MG63 (cell line): ENCODE measurements around the gene ST8SIA6. TPM values are rescaled to one million over a fixed set of nuclear protein-coding genes. Genes with fewer than 3 reads are reported as not detected.
A peak's percentile ranks its signal among the peaks of the same experiment; 100 is the strongest.

ENCODE experiments used
- DNase-seq: peaks from one replicate; pipeline ENCODE4 v3.0.0-alpha.2; 2020
- H3K27me3 ChIP-seq: fragments of 250-450 bp; sonication (Bioruptor Pico); 2 replicates; pipeline ENCODE4 v1.5.1; 2020; ENCODE audit warnings: mild to moderate bottlenecking, moderate library complexity
- H3K36me3 ChIP-seq: fragments of 250-450 bp; sonication (Bioruptor Pico); 2 replicates; pipeline ENCODE4 v1.5.1; 2020; ENCODE audit warnings: mild to moderate bottlenecking, moderate library complexity
- H3K4me3 ChIP-seq: fragments of 250-450 bp; sonication (Bioruptor Pico); 2 replicates; pipeline ENCODE4 v1.5.1; 2020; ENCODE audit warnings: mild to moderate bottlenecking, moderate library complexity
- H3K9me3 ChIP-seq: fragments of 250-450 bp; sonication (Bioruptor Pico); 2 replicates; pipeline ENCODE4 v1.5.1; 2020; ENCODE audit warnings: mild to moderate bottlenecking, moderate library complexity
- total RNA-seq: library from RNA; depleted of rRNA; stranded (reverse); fragments of >200 nt; shearing (Covaris generic); gene quantifications from 2 replicates; pipeline ENCODE4 v1.2.3, GENCODE V29; 2014; ENCODE audit warnings: low replicate concordance; rRNA removed

The ST8SIA6 gene
- total RNA-seq, 1 experiment from 2014 or later, result not detected

DNA sequence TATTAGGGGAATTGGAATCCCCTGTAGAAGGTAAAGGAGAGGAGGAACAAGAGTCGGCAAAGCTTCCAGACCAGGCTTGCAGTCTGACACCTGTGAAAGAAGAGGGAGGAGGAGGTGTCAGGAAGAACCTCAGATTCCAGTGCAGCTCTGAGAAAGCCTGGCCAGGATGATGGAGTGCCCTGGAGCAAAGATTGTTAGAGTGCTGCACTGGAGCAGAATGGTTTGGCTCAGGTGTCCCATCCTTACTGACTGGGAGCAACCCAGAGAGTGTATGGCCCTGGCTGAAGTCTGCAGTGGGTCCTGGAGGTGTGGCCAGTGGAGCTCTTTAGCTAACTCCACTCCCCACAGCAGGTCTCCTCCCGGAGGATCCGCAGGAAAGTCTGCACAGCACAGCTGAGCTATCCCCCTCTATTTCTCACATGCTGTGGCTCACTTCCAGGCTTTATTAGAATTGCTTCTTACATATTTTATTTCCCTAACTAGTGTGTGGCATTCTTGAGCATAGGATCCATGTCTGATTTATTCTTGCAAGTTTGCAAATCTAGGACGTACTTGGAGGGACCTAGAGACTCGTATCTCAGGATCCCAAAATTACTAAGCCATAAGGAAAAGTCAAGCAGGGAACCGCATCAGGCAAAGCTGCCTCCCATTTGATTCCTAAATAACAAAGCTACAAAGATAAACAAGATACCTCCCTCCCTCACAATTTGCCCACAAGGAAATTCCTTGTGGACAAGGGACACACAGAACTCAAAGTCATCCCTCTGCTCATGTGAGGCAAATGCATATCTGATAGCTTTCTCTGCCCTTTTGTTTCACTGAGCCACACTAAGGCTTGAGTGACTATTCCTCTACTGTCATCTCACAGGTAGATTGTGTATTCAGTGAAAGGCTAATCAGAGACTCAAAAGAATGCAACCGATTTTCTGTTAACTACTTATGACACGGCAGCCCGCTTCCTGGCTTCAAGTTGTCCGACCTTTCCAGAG is 167.5 kb downstream of the ST8SIA6 start:
- DNase-seq, result no peak
- H3K27me3 ChIP-seq, result peaks cover 10% of the 10 kb centered on the region
- no peaks in the 10 kb centered on the region for H3K36me3 ChIP-seq
- H3K9me3 ChIP-seq, result peaks cover 2% of the 10 kb centered on the region; the same call in 1 of the 2 replicates
- no peak overlapping the region for H3K4me3 ChIP-seq

DNA sequence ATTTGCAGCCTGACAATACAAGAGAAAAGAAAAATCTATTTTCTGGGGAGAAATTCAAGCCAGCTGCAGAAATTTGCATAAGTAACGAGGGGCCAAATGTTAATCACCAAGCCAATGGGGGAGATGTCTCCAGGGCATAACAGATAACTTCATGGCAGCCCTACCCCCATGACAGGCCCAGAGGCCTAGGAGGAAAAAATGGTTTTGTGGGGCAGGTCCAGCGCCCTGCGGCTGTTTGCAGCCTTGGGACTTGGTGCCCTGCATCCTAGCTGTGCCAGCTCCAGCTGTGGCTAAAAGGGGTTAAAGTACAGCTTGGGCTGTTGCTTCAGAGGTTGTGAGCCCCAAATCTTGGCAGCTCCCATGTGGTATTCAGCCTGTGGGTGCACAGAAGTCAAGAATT is 172.1 kb downstream of the ST8SIA6 start:
- Histone ChIP-seq H3K9me3 (peaks cover 8% of the 10 kb centered on the region; the same call in 1 of the 2 replicates), H3K4me3 (no peak overlapping the region), H3K36me3 (no peaks in the 10 kb centered on the region), H3K27me3 (peaks cover 2% of the 10 kb centered on the region; the same call in 1 of the 2 replicates)
- DNase-seq, result no peak

DNA sequence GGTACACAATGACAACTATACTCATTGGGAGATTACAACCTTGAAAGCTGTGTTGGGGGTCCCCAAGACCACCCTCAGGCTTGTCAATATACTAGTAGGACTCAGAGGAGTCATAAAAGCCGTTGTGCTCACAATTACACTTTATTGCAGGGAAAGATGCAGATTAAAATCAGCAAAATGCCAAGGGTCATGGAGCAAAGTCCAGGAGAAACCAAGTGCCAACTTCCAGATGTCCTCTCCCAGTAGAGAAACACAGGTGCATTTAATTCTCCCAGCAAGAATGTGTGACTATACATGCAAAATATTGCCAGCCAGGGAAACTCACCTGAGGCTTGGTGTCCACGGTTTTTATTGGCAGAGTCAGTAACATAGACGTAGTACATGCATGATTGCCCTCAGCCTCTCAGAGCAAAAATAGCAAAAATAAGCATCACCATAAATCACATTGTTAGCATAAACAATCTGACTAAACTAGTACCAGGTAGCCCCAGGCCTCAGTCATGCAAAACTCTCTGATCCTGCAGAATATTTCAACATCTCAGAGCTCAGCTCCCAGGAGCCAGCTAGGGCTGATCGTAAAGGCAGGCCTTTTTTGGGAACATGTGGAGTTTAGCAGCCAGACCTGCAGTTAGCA is 175.7 kb downstream of the ST8SIA6 start:
- peaks cover 8% of the 10 kb centered on the region; the same call in 1 of the 2 replicates for H3K9me3 ChIP-seq
- H3K4me3 ChIP-seq, result no peak overlapping the region
- DNase-seq, result no peak
- H3K27me3 ChIP-seq, result no peaks in the 10 kb centered on the region
- H3K36me3 ChIP-seq, result no peaks in the 10 kb centered on the region

DNA sequence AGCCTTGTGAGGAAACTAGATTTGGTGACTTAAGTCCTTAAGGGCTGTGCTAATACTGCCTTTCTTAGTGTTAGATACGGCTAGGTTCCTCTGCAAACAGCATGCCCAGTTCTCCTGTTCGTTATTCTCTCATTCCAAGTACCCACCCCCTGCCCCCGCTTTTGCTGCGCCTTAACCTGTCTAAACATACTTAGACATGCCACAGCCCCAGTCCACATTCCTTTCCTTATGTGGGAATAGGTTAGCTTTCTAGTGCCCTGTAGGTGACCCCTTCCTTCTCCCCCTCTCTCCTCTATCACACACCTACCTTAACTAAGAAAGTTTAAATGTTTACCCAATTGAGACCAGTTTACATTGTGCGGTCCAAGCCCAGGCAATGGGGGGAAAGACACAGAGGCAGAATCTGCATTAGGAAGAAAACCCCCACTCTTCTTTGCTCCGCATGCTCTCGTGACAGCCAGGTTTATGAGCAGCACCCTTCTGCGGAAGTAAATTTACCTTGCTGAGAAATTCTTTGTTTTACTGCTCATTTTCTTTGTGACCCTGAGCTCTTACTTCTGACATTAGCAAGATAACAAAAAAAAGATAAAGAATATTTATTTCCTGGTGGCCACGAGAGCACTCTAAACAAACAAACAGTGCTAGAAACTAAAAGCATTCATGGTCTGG is 177.5 kb downstream of the ST8SIA6 start:
- no peaks in the 10 kb centered on the region for H3K36me3 ChIP-seq
- H3K27me3 ChIP-seq, result no peaks in the 10 kb centered on the region
- no peak overlapping the region for H3K4me3 ChIP-seq
- 0 out of 2 replicates have a peak, but pooled peaks cover 6% of the 10 kb centered on the region for H3K9me3 ChIP-seq
- no peak for DNase-seq

DNA sequence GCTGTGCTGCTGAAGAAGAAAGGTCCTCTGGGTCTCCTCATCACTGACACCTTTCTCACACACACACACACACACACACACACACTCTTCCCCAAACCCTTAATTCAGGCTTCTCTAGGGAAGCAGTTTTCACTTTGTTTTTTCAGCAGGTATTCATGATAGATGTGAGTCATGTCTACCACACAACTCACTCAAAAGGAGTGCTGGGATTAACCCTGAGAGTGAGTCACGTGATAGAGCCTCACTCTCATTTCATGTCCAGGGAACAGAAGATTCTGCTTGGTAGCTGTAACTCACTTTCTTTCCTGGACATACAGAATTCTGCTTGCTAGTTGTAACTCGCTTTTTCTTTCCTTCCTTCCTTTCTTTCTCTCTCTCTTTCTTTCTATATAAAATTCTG is 181.0 kb downstream of the ST8SIA6 start:
- no peaks in the 10 kb centered on the region for H3K36me3 ChIP-seq

DNA sequence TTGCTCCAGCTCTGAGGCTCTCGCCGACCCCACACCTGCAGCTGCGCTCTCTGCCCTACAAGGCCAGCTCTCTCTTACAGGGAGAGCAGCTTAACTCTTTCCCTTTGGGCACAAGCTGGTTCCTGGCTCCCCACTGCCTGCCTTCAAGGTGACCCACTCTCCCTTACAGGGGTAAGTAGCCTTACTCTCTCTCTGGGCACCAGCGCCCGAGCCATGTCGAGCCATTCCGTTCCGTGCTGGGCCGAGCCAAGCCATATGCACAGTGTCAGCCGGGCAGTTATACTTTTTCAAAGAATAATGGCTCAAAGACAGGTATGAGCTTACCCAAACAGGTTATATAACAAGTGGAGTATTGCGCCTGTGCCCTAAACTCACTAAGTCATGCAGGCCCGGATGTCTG is 181.7 kb downstream of the ST8SIA6 start:
- Histone ChIP-seq H3K4me3 (no peak overlapping the region), H3K27me3 (0 out of 2 replicates have a peak, but pooled peaks cover 3% of the 10 kb centered on the region), H3K36me3 (no peaks in the 10 kb centered on the region), H3K9me3 (no peaks in the 10 kb centered on the region)
- DNase-seq, result no peak

More for the DNA sequence above, 181.0 kb downstream of the ST8SIA6 start:
- 0 out of 2 replicates have a peak, but pooled peaks cover 2% of the 10 kb centered on the region for H3K27me3 ChIP-seq
- no peak overlapping the region for H3K4me3 ChIP-seq
- DNase-seq, result peak; percentile 9
- no peaks in the 10 kb centered on the region for H3K9me3 ChIP-seq

Other genes starting within 250 kb of the ST8SIA6 start
- 6,535 and 7,091 TPM in 2 replicates for gene VIM, start 226.4 kb downstream of the ST8SIA6 start, total RNA-seq
- 37.3 and 71.8 TPM in 2 replicates for gene HACD1, start 162.8 kb upstream of the ST8SIA6 start, total RNA-seq
- 9.3 and 13.6 TPM in 2 replicates for gene STAM, start 189.6 kb upstream of the ST8SIA6 start, total RNA-seq